GM13977 (cell line): ENCODE results near the gene NMRAL1.

Source experiments
- DNase-seq: peaks from one replicate; pipeline ENCODE4 v3.0.0; 2012; ENCODE audit warnings: low spot score
- CTCF ChIP-seq: IDR thresholded peaks from 2 replicates; pipeline ENCODE4 v1.5.1; 2012; ENCODE audit warnings: mild to moderate bottlenecking, control low read depth; ENCODE audit not compliant: insufficient read depth; ENCODE audit errors: extremely low read depth, missing control alignments
- in situ Hi-C: fragments of 300-500 bp; cut with MboI; formaldehyde crosslinking; loops from one replicate; pipeline ENCODE4 v1.12.0; 2022; ENCODE audit warnings: low sequenced_read_pairs, low pct_unique_long_range_greater_than_20kb, mixed read lengths, inconsistent platforms; ENCODE audit not compliant: unreplicated experiment

NMRAL1 gene

GRCh38 chr16:4412159-4412558 lies 62.3 kb downstream of the NMRAL1 start:
- no peak for DNase-seq
- no peak for TF ChIP-seq CTCF
- in situ Hi-C loops, result no loop called here
